HEK293 (cell line): ENCODE measurements around the gene RNASEH2A.

Experiments
- CTCF ChIA-PET: fragments of 350-600 bp; formaldehyde crosslinking; extraction: SDS; loops from one replicate; lab custom pipeline; 2021; ENCODE audit warnings: antibody characterized with exemption; lab: Yijun Ruan, JAX
- POLR2A ChIA-PET: fragments of 300-600 bp; formaldehyde crosslinking; extraction: SDS; loops from one replicate; lab custom pipeline; 2020; ENCODE audit warnings: antibody characterized with exemption, inconsistent platforms; lab: Yijun Ruan, JAX
- H3K27ac ChIP-seq: fragments of 200-500 bp; sonication (Bioruptor generic); 2 replicates; pipeline ENCODE4 v1.5.1; 2014; ENCODE audit warnings: low read depth, low read length, control low read depth, inconsistent platforms; ENCODE audit errors: extremely low read depth
- H3K36me3 ChIP-seq, 2 experiments: fragments of 200-500 bp in 1 of 2; sonication (Bioruptor generic) in 1 of 2; 1 replicate in 1 of 2; 2 replicates in 1 of 2; pipeline ENCODE4 v1.5.1; 2014 to 2017; ENCODE audit warnings: inconsistent platforms in 2 of 2, low read length in 2 of 2; ENCODE audit not compliant: control insufficient read depth in 2 of 2, insufficient read depth in 1 of 2
- H3K4me1 ChIP-seq: fragments of 200-500 bp; sonication (Bioruptor generic); 2 replicates; pipeline ENCODE4 v1.5.1; 2014; ENCODE audit warnings: mild to moderate bottlenecking, low read length, inconsistent platforms; ENCODE audit not compliant: control insufficient read depth, insufficient read depth
- H3K4me3 ChIP-seq: 2 replicates; pipeline ENCODE4 v1.5.1; 2011; ENCODE audit warnings: low read depth, mild to moderate bottlenecking, control low read depth, low read length, moderate library complexity
- H3K9me3 ChIP-seq: fragments of 200-500 bp; sonication (Bioruptor generic); 2 replicates; pipeline ENCODE4 v1.5.1; 2014; ENCODE audit warnings: low read depth, low read length, inconsistent platforms; ENCODE audit not compliant: control insufficient read depth, insufficient read depth
- EGR2 ChIP-seq: fragments of 450-650 bp; formaldehyde crosslinking; IDR thresholded peaks from 2 replicates; pipeline ENCODE4 v1.5.1; 2016; ENCODE audit warnings: low read depth, missing biosample characterization, missing genetic modification characterization
- GLIS2 ChIP-seq: fragments of 450-650 bp; formaldehyde crosslinking; IDR thresholded peaks from 2 replicates; pipeline ENCODE4 v1.5.1; 2016; ENCODE audit warnings: missing biosample characterization, missing genetic modification characterization
- IKZF3 ChIP-seq: fragments of 450-650 bp; IDR thresholded peaks from 2 replicates; pipeline ENCODE4 v1.5.0; 2018; ENCODE audit warnings: missing biosample characterization, mild to moderate bottlenecking, missing genetic modification characterization, moderate library complexity
- INSM2 ChIP-seq: fragments of 450-650 bp; formaldehyde crosslinking; IDR thresholded peaks from 2 replicates; pipeline ENCODE4 v1.5.1; 2016; ENCODE audit warnings: missing biosample characterization, missing genetic modification characterization
- KLF1 ChIP-seq: fragments of 450-650 bp; formaldehyde crosslinking; IDR thresholded peaks from 2 replicates; pipeline ENCODE4 v1.5.1; 2016; ENCODE audit warnings: missing biosample characterization, missing genetic modification characterization
- KLF8 ChIP-seq: fragments of 450-650 bp; formaldehyde crosslinking; IDR thresholded peaks from 2 replicates; pipeline ENCODE4 v1.5.1; 2016; ENCODE audit warnings: missing biosample characterization, missing genetic modification characterization
- KLF9 ChIP-seq: fragments of 450-650 bp; formaldehyde crosslinking; IDR thresholded peaks from 2 replicates; pipeline ENCODE4 v1.5.1; 2016; ENCODE audit warnings: missing biosample characterization, missing genetic modification characterization, low read depth
- PATZ1 ChIP-seq: fragments of 450-650 bp; formaldehyde crosslinking; IDR thresholded peaks from 2 replicates; pipeline ENCODE4 v1.5.1; 2016; ENCODE audit warnings: missing biosample characterization, missing genetic modification characterization
- SP2 ChIP-seq: fragments of 450-650 bp; formaldehyde crosslinking; IDR thresholded peaks from 2 replicates; pipeline ENCODE4 v1.5.1; 2016; ENCODE audit warnings: missing biosample characterization, missing genetic modification characterization
- SP3 ChIP-seq: fragments of 450-650 bp; formaldehyde crosslinking; IDR thresholded peaks from 2 replicates; pipeline ENCODE4 v1.5.1; 2016; ENCODE audit warnings: missing biosample characterization, missing genetic modification characterization
- SP7 ChIP-seq: fragments of 450-650 bp; formaldehyde crosslinking; IDR thresholded peaks from 2 replicates; pipeline ENCODE4 v1.5.1; 2016; ENCODE audit warnings: missing biosample characterization, missing genetic modification characterization
- TRIM28 ChIP-seq: IDR thresholded peaks from 2 replicates; pipeline ENCODE4 v1.6.1; 2011; ENCODE audit warnings: low read length, control low read depth, borderline replicate concordance
- ZBTB17 ChIP-seq: fragments of 450-650 bp; formaldehyde crosslinking; IDR thresholded peaks from 2 replicates; pipeline ENCODE4 v1.5.1; 2016; ENCODE audit warnings: missing biosample characterization, missing genetic modification characterization
- ZEB2 ChIP-seq: fragments of 450-650 bp; formaldehyde crosslinking; IDR thresholded peaks from 2 replicates; pipeline ENCODE4 v1.5.1; 2016; ENCODE audit warnings: missing biosample characterization, missing genetic modification characterization
- ZFHX2 ChIP-seq: fragments of 450-650 bp; formaldehyde crosslinking; conservative IDR thresholded peaks from 2 replicates; pipeline ENCODE4 v1.5.1; 2016; ENCODE audit warnings: missing biosample characterization, missing genetic modification characterization
- ZNF341 ChIP-seq: fragments of 450-650 bp; formaldehyde crosslinking; IDR thresholded peaks from 2 replicates; pipeline ENCODE4; 2016; ENCODE audit warnings: low read depth, missing biosample characterization, missing genetic modification characterization
- ZNF366 ChIP-seq: fragments of 450-650 bp; formaldehyde crosslinking; conservative IDR thresholded peaks from 2 replicates; pipeline ENCODE4 v1.5.1; 2016; ENCODE audit warnings: missing biosample characterization, missing genetic modification characterization
- ZNF391 ChIP-seq: fragments of 450-650 bp; formaldehyde crosslinking; IDR thresholded peaks from 2 replicates; pipeline ENCODE4 v1.5.1; 2016; ENCODE audit warnings: low read depth, missing biosample characterization, missing genetic modification characterization, borderline replicate concordance
- ZNF555 ChIP-seq: fragments of 450-650 bp; formaldehyde crosslinking; conservative IDR thresholded peaks from 2 replicates; pipeline ENCODE4 v1.5.1; 2017; ENCODE audit warnings: missing biosample characterization, mild to moderate bottlenecking, missing genetic modification characterization, inconsistent platforms
- ZNF600 ChIP-seq: fragments of 450-650 bp; formaldehyde crosslinking; IDR thresholded peaks from 2 replicates; pipeline ENCODE4 v1.5.1; 2016; ENCODE audit warnings: missing biosample characterization, missing genetic modification characterization
- ZNF610 ChIP-seq: fragments of 450-650 bp; formaldehyde crosslinking; IDR thresholded peaks from 2 replicates; pipeline ENCODE4 v1.5.1; 2016; ENCODE audit warnings: missing biosample characterization, missing genetic modification characterization, borderline replicate concordance
- ZNF785 ChIP-seq: fragments of 450-650 bp; formaldehyde crosslinking; IDR thresholded peaks from 2 replicates; pipeline ENCODE4 v1.5.1; 2016; ENCODE audit warnings: missing biosample characterization, missing genetic modification characterization
- TF ChIP-seq, protein P1 (sequence below): fragments of 450-650 bp; formaldehyde crosslinking; IDR thresholded peaks from 2 replicates; pipeline ENCODE4 v1.5.1; 2016; ENCODE audit warnings: missing biosample characterization, missing genetic modification characterization

RNASEH2A gene

GRCh38 chr19:12828494-12828893, 22.1 kb downstream of the RNASEH2A start:
- Histone ChIP-seq H3K27ac (no peak overlapping the region), H3K36me3 (no peaks in the 10 kb centered on the region), H3K4me3 (no peak overlapping the region), H3K4me1 (0 out of 2 replicates have a peak, but pooled peaks cover 2% of the 10 kb centered on the region), H3K9me3 (no peaks in the 10 kb centered on the region)
- CTCF ChIA-PET = interaction anchor here (0.6 to 1.7 kb wide), 5 partner anchors 19 to 1369 kb away, joined by 3 to 7 read pairs (median 4); no protein-coding TSS in a partner anchor
- POLR2A ChIA-PET = interaction anchor here (0.6 kb wide), 1 partner anchor 982 kb away, joined by 6 read pairs; no protein-coding TSS in a partner anchor
- TF ChIP-seq PATZ1 (tag by site-specific recombination) = peak; percentile 54
- 0 out of 2 replicates have a peak, but pooled peaks have one; percentile 31 for TF ChIP-seq SP7 (tag by site-specific recombination)
- TF ChIP-seq ZNF366 = no peak
- 0 out of 2 replicates have a peak, but pooled peaks have one; percentile 23 for TF ChIP-seq GLIS2 (tag by site-specific recombination)
- peak; percentile 83 for TF ChIP-seq ZNF341 (tag by site-specific recombination)
- no peak for TF ChIP-seq INSM2 (tag by site-specific recombination)
- no peak for TF ChIP-seq TRIM28
- peak; percentile 94 for TF ChIP-seq ZBTB17 (tag by site-specific recombination)
- peak; percentile 68; the same call in 1 of the 2 replicates for TF ChIP-seq KLF9 (tag by site-specific recombination)
- TF ChIP-seq ZNF610 = peak; percentile 33; the same call in 1 of the 2 replicates
- TF ChIP-seq KLF1 = peak; percentile 38; the same call in 1 of the 2 replicates
- TF ChIP-seq SP2 (tag by site-specific recombination) = peak; percentile 44
- peak; percentile 73 for TF ChIP-seq SP3 (tag by site-specific recombination)
- 0 out of 2 replicates have a peak, but pooled peaks have one; percentile 23 for TF ChIP-seq KLF8 (tag by site-specific recombination)
- TF ChIP-seq ZNF555 (tag by site-specific recombination) = no peak
- TF ChIP-seq ZEB2 = peak; percentile 18; the same call in 1 of the 2 replicates
- no peak for TF ChIP-seq ZNF391 (tag by site-specific recombination)
- TF ChIP-seq ZFHX2 (tag by site-specific recombination) = peak; percentile 93
- TF ChIP-seq ZNF600 (tag by site-specific recombination) = peak; percentile 79
- TF ChIP-seq, protein P1, sequence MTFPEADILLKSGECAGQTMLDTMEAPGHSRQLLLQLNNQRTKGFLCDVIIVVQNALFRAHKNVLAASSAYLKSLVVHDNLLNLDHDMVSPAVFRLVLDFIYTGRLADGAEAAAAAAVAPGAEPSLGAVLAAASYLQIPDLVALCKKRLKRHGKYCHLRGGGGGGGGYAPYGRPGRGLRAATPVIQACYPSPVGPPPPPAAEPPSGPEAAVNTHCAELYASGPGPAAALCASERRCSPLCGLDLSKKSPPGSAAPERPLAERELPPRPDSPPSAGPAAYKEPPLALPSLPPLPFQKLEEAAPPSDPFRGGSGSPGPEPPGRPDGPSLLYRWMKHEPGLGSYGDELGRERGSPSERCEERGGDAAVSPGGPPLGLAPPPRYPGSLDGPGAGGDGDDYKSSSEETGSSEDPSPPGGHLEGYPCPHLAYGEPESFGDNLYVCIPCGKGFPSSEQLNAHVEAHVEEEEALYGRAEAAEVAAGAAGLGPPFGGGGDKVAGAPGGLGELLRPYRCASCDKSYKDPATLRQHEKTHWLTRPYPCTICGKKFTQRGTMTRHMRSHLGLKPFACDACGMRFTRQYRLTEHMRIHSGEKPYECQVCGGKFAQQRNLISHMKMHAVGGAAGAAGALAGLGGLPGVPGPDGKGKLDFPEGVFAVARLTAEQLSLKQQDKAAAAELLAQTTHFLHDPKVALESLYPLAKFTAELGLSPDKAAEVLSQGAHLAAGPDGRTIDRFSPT (tag by site-specific recombination) = peak; percentile 60
- TF ChIP-seq EGR2 = peak; percentile 92

- no peaks in the 10 kb centered on the region for H3K9me3 ChIP-seq
- POLR2A ChIA-PET = interaction anchor here (1.4 kb wide), 1 partner anchor 48 kb away, joined by 3 read pairs; the partner anchor contains the start of gene DNASE2
- H3K36me3 ChIP-seq = no peaks in the 10 kb centered on the region
- CTCF ChIA-PET = interaction anchor here (1.1 to 1.9 kb wide), 3 partner anchors 11 to 20 kb away, joined by 3 to 15 read pairs (median 3); no protein-coding TSS in a partner anchor
- no peak overlapping the region for H3K27ac ChIP-seq
- H3K4me3 ChIP-seq = no peak overlapping the region
- H3K4me1 ChIP-seq = 0 out of 2 replicates have a peak, but pooled peaks cover 2% of the 10 kb centered on the region
- TF ChIP-seq ZNF785 (tag by site-specific recombination) (no peak), IKZF3 (peak; percentile 30; the same call in 1 of the 2 replicates)
- TF ChIP-seq, all 188 proteins: peak for 1
Observed at GRCh38 chr19:12833418-12833737, 27.0 kb downstream of the RNASEH2A start.
